GM23338 (cell line): ENCODE measurements around the gene PPP2R5C.

Source experiments
- CREB1 ChIP-seq: fragments of 250-450 bp; sonication (Bioruptor Pico); IDR thresholded peaks from 2 replicates; pipeline ENCODE4 v1.5.0; 2020; ENCODE audit warnings: low read depth, mild to moderate bottlenecking, moderate library complexity
- EZH2 ChIP-seq: fragments of 200-600 bp; sonication (generic); IDR thresholded peaks from one replicate; pipeline ENCODE4 v1.8.0; 2017; ENCODE audit warnings: antibody characterized with exemption, mild to moderate bottlenecking, low read depth; ENCODE audit not compliant: unreplicated experiment
- TF ChIP-seq, protein P1 (sequence below), 2 experiments: fragments of 200-600 bp in 1 of 2; sonication (generic) in 1 of 2; conservative IDR thresholded peaks; 2 replicates each; pipeline versions ENCODE4 v1.5.1 to v1.6.1; 2016 to 2017; ENCODE audit warnings: antibody characterized with exemption in 2 of 2, low read depth in 2 of 2, mild to moderate bottlenecking in 2 of 2, moderate library complexity in 1 of 2

- TF ChIP-seq, protein P1, sequence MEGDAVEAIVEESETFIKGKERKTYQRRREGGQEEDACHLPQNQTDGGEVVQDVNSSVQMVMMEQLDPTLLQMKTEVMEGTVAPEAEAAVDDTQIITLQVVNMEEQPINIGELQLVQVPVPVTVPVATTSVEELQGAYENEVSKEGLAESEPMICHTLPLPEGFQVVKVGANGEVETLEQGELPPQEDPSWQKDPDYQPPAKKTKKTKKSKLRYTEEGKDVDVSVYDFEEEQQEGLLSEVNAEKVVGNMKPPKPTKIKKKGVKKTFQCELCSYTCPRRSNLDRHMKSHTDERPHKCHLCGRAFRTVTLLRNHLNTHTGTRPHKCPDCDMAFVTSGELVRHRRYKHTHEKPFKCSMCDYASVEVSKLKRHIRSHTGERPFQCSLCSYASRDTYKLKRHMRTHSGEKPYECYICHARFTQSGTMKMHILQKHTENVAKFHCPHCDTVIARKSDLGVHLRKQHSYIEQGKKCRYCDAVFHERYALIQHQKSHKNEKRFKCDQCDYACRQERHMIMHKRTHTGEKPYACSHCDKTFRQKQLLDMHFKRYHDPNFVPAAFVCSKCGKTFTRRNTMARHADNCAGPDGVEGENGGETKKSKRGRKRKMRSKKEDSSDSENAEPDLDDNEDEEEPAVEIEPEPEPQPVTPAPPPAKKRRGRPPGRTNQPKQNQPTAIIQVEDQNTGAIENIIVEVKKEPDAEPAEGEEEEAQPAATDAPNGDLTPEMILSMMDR (conservative IDR thresholded peaks at IDR 0.05; ENCODE audit: low read depth in 2 of 2), result no peak
- TF ChIP-seq EZH2 (no peak), CREB1 (CRISPR knock-in tag) (no peak)
Measured at GRCh38 chr14:101932673-101933072, 171.2 kb downstream of the PPP2R5C start.
